Liver (tissue), 9 donors: ENCODE measurements around the gene PRKAR1B. TPM values are rescaled to one million over a fixed set of nuclear protein-coding genes. Genes with fewer than 3 reads are reported as not detected.

ENCODE experiments used
- DNase-seq: peaks from one replicate; pipeline ENCODE4 v3.0.0-alpha.2; 2017; ENCODE audit warnings: low spot score
- H3K27ac ChIP-seq, 2 donors: one replicate each; pipeline ENCODE4 v1.7.0; 2013; ENCODE audit warnings: inconsistent platforms in 2 of 2, low read length in 2 of 2, control low read depth in 1 of 2, low read depth in 1 of 2, mild to moderate bottlenecking in 1 of 2
- H3K27me3 ChIP-seq, 4 donors: one replicate each; pipeline versions ENCODE4 v1.6.1 to v1.7.0; 2013; ENCODE audit warnings: low read length in 3 of 4, inconsistent platforms in 1 of 4, mild to moderate bottlenecking in 1 of 4, moderate library complexity in 1 of 4; ENCODE audit not compliant: control insufficient read depth in 4 of 4, insufficient read depth in 4 of 4
- H3K36me3 ChIP-seq, 4 donors: one replicate each; pipeline versions ENCODE4 v1.6.1 to v1.7.0; 2013; ENCODE audit warnings: low read length in 3 of 4, mild to moderate bottlenecking in 3 of 4, low read depth in 1 of 4, moderate library complexity in 1 of 4; ENCODE audit not compliant: control insufficient read depth in 4 of 4, insufficient read depth in 3 of 4
- H3K4me1 ChIP-seq, 4 donors: one replicate each; pipeline versions ENCODE4 v1.6.1 to v1.7.0; 2013; ENCODE audit warnings: low read length in 3 of 4, mild to moderate bottlenecking in 3 of 4, moderate library complexity in 1 of 4; ENCODE audit not compliant: control insufficient read depth in 4 of 4, insufficient read depth in 4 of 4
- H3K4me3 ChIP-seq, 3 donors: one replicate each; pipeline versions ENCODE4 v1.6.1 to v1.7.0; 2013; ENCODE audit warnings: low read length in 3 of 3, control low read depth in 1 of 3, low read depth in 1 of 3, mild to moderate bottlenecking in 1 of 3
- H3K9ac ChIP-seq, 2 donors: one replicate each; pipeline ENCODE4 v1.7.0; 2013; ENCODE audit warnings: low read length in 2 of 2, mild to moderate bottlenecking in 2 of 2, moderate library complexity in 2 of 2, control low read depth in 1 of 2, low read depth in 1 of 2
- H3K9me3 ChIP-seq, 4 donors: one replicate each; pipeline versions ENCODE4 v1.6.1 to v1.7.0; 2013; ENCODE audit warnings: low read length in 3 of 4; ENCODE audit not compliant: control insufficient read depth in 4 of 4
- FOXA1 ChIP-seq: IDR thresholded peaks from 2 replicates; pipeline ENCODE4 v1.6.1; 2016; ENCODE audit warnings: antibody characterized with exemption
- HNF4A ChIP-seq, 2 donors: conservative IDR thresholded peaks; 2 replicates each; pipeline ENCODE4 v1.6.1; 2016; ENCODE audit warnings: antibody characterized with exemption in 2 of 2, mild to moderate bottlenecking in 2 of 2
- HNF4G ChIP-seq: IDR thresholded peaks from 2 replicates; pipeline ENCODE4 v1.6.1; 2016; ENCODE audit warnings: antibody characterized with exemption
- MAX ChIP-seq: IDR thresholded peaks from 2 replicates; pipeline ENCODE4 v1.6.1; 2016; ENCODE audit warnings: antibody characterized with exemption
- NR2F2 ChIP-seq: IDR thresholded peaks from 2 replicates; pipeline ENCODE4 v1.6.1; 2016; ENCODE audit warnings: antibody characterized with exemption
- RXRA ChIP-seq, 2 donors: IDR thresholded peaks; 2 replicates each; pipeline ENCODE4 v1.6.1; 2017 to 2018; ENCODE audit warnings: antibody characterized with exemption in 2 of 2, mild to moderate bottlenecking in 1 of 2
- YY1 ChIP-seq: IDR thresholded peaks from 2 replicates; pipeline ENCODE4 v1.6.1; 2016; ENCODE audit warnings: antibody characterized with exemption, mild to moderate bottlenecking
- WGBS: extraction: QIAGEN DNeasy Blood & Tissue Kit; methylation state at CpG from one replicate; pipeline ENCODE4 v1.1.7; 2013; 5-methylcytosine and 5-hydroxymethylcytosine counted together
- polyA plus RNA-seq, 2 donors: library from polyadenylated mRNA; stranded (reverse) in 1 of 2; unstranded in 1 of 2; fragments of 200-250 nt in 1 of 2; fragments of >200 nt in 1 of 2; fragmentation: Nextera tagmentation in 1 of 2; extraction: Ambion mirVana in 1 of 2; gene quantifications; one replicate each; pipeline versions ENCODE4 v1.2.1 to v1.2.3, GENCODE V29; 2013 to 2015
- total RNA-seq, 2 donors: library from RNA; depleted of rRNA; stranded (reverse); fragments of >200 nt; gene quantifications; one replicate each; pipeline ENCODE4 v1.2.3, GENCODE V29; 2014
- TF ChIP-seq, protein P1 (sequence below): IDR thresholded peaks from 2 replicates; pipeline ENCODE4 v1.6.1; 2016; ENCODE audit warnings: antibody characterized with exemption, mild to moderate bottlenecking
- TF ChIP-seq, protein P2 (sequence below): IDR thresholded peaks from 2 replicates; pipeline ENCODE4 v1.6.1; 2016; ENCODE audit warnings: antibody characterized with exemption
- donor health status: healthy.
- donor health status: healthy.
- donor health status: healthy.
- donor health status: healthy.
- donor health status: healthy.

The PRKAR1B gene
- total and polyA plus RNA-seq, 4 donors, result 11.1 to 14.4 (median 12.4) TPM

DNA sequence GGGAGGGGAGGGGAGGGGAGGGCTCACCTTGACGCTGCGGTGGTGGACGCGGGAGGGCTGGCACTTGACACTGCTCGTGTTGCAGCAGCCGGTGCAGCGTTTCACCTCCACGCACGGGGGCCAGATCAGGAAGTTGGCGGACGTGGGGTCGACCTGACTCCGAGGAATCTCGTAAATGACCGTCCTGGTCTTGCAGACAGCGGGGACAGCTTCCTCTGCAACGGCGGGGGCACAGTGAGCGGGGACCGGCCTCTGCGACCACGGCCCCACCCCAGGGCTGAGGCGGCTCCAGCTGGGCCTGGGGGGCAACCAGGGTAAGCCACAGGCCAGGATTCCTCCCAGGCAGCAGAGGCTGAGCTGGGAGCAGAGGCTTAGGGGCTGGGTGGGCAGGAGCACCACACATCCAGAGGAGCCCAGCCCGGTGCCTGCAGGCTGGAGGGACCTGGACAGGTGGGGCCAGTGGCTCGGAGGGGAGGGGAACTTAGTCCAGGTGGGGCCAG lies 216.2 kb downstream of the PRKAR1B start:
- WGBS, result 93% methylated on average over 25 of the region's 25 CpGs
- no peaks in the 10 kb centered on the region for H3K4me1 ChIP-seq
- H3K9me3 ChIP-seq, result no peaks in the 10 kb centered on the region
- TF ChIP-seq FOXA1, result no peak
- TF ChIP-seq HNF4A (conservative IDR thresholded peaks at IDR 0.05), result no peak
- TF ChIP-seq RXRA (IDR thresholded peaks at IDR 0.05), result no peak
- TF ChIP-seq, protein P1, sequence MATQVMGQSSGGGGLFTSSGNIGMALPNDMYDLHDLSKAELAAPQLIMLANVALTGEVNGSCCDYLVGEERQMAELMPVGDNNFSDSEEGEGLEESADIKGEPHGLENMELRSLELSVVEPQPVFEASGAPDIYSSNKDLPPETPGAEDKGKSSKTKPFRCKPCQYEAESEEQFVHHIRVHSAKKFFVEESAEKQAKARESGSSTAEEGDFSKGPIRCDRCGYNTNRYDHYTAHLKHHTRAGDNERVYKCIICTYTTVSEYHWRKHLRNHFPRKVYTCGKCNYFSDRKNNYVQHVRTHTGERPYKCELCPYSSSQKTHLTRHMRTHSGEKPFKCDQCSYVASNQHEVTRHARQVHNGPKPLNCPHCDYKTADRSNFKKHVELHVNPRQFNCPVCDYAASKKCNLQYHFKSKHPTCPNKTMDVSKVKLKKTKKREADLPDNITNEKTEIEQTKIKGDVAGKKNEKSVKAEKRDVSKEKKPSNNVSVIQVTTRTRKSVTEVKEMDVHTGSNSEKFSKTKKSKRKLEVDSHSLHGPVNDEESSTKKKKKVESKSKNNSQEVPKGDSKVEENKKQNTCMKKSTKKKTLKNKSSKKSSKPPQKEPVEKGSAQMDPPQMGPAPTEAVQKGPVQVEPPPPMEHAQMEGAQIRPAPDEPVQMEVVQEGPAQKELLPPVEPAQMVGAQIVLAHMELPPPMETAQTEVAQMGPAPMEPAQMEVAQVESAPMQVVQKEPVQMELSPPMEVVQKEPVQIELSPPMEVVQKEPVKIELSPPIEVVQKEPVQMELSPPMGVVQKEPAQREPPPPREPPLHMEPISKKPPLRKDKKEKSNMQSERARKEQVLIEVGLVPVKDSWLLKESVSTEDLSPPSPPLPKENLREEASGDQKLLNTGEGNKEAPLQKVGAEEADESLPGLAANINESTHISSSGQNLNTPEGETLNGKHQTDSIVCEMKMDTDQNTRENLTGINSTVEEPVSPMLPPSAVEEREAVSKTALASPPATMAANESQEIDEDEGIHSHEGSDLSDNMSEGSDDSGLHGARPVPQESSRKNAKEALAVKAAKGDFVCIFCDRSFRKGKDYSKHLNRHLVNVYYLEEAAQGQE, result no peak
- TF ChIP-seq MAX, result no peak
- TF ChIP-seq YY1, result no peak
- no peak overlapping the region for H3K9ac ChIP-seq
- H3K36me3 ChIP-seq, result peaks cover 0 to 1% (median 0%) of the 10 kb centered on the region in 4 donors
- DNase-seq, result no peak
- no peak overlapping the region for H3K4me3 ChIP-seq
- no peak overlapping the region for H3K27ac ChIP-seq
- no peaks in the 10 kb centered on the region for H3K27me3 ChIP-seq

- DNase-seq, result no peak
- peaks cover 0 to 5% (median 2%) of the 10 kb centered on the region in 4 donors for H3K4me1 ChIP-seq
- H3K27ac ChIP-seq, result no peak overlapping the region
- H3K9ac ChIP-seq, result no peak overlapping the region
- H3K27me3 ChIP-seq, result no peaks in the 10 kb centered on the region
- H3K36me3 ChIP-seq, result peaks cover 0 to 1% (median 0%) of the 10 kb centered on the region in 4 donors
- H3K9me3 ChIP-seq, result no peaks in the 10 kb centered on the region
- no peak overlapping the region for H3K4me3 ChIP-seq
- TF ChIP-seq, protein P2, sequence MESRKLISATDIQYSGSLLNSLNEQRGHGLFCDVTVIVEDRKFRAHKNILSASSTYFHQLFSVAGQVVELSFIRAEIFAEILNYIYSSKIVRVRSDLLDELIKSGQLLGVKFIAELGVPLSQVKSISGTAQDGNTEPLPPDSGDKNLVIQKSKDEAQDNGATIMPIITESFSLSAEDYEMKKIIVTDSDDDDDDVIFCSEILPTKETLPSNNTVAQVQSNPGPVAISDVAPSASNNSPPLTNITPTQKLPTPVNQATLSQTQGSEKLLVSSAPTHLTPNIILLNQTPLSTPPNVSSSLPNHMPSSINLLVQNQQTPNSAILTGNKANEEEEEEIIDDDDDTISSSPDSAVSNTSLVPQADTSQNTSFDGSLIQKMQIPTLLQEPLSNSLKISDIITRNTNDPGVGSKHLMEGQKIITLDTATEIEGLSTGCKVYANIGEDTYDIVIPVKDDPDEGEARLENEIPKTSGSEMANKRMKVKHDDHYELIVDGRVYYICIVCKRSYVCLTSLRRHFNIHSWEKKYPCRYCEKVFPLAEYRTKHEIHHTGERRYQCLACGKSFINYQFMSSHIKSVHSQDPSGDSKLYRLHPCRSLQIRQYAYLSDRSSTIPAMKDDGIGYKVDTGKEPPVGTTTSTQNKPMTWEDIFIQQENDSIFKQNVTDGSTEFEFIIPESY, result no peak
- TF ChIP-seq, protein P1, result no peak
- no peak for TF ChIP-seq HNF4A (conservative IDR thresholded peaks at IDR 0.05)
- no peak for TF ChIP-seq MAX
- no peak for TF ChIP-seq FOXA1
- TF ChIP-seq YY1, result no peak
- no peak for TF ChIP-seq HNF4G
- no peak for TF ChIP-seq NR2F2
- WGBS, result 92% methylated on average over 17 of the region's 17 CpGs
Observed at GRCh38 chr7:510131-510481, 217.0 kb downstream of the PRKAR1B start.
